NCI-H2081 treated with DMSO at 0.1 percent for 48 hours (cell line): ENCODE data around the gene MBP.

ENCODE experiments used
- DNase-seq: peaks from one replicate; lab custom pipeline; 2025; lab: John Stamatoyannopoulos, UW

Gene MBP

GRCh38 chr18:77132369-77133050 is at the start of gene MBP:
TSS of gene MBP (minus strand) at chr18:77132783. CDS start at chr18:77105261, 27,522 bp downstream.
- DNase-seq, result no peak

- no peak for DNase-seq
Measured at GRCh38 chr18:77181950-77182707, 49.5 kb upstream of the MBP start.

GRCh38 chr18:77178559-77178958 is 46.0 kb upstream of the MBP start:
- no peak for DNase-seq

GRCh38 chr18:77177009-77177408 is 44.4 kb upstream of the MBP start:
- no peak for DNase-seq

GRCh38 chr18:77173275-77174030 is 40.9 kb upstream of the MBP start:
- DNase-seq, result no peak

GRCh38 chr18:77170890-77171410 is 38.4 kb upstream of the MBP start:
- DNase-seq, result no peak

- no peak for DNase-seq
Measured at GRCh38 chr18:77168811-77169311, 36.3 kb upstream of the MBP start.

GRCh38 chr18:77167251-77167650 is 34.7 kb upstream of the MBP start:
- DNase-seq, result no peak

- no peak for DNase-seq
Measured at GRCh38 chr18:77166523-77166922, 33.9 kb upstream of the MBP start.

- DNase-seq, result no peak
Measured at GRCh38 chr18:77165503-77166188, 33.1 kb upstream of the MBP start.

- no peak for DNase-seq
Measured at GRCh38 chr18:77164763-77165485, 32.3 kb upstream of the MBP start.

GRCh38 chr18:77164026-77164425 is 31.4 kb upstream of the MBP start:
- DNase-seq, result no peak

- DNase-seq, result no peak
Measured at GRCh38 chr18:77162580-77162979, 30.0 kb upstream of the MBP start.

GRCh38 chr18:77161961-77162360 is 29.4 kb upstream of the MBP start:
- DNase-seq, result no peak

GRCh38 chr18:77161383-77161782 is 28.8 kb upstream of the MBP start:
- no peak for DNase-seq

- no peak for DNase-seq
Measured at GRCh38 chr18:77160515-77160914, 27.9 kb upstream of the MBP start.

GRCh38 chr18:77157312-77157711 is 24.7 kb upstream of the MBP start:
- no peak for DNase-seq

GRCh38 chr18:77155031-77155430 is 22.4 kb upstream of the MBP start:
- no peak for DNase-seq

GRCh38 chr18:77153404-77153803 is 20.8 kb upstream of the MBP start:
- no peak for DNase-seq

- DNase-seq, result no peak
Measured at GRCh38 chr18:77151772-77152520, 19.4 kb upstream of the MBP start.
